Midbrain (tissue), 1 donor: Measurements from ENCODE around the gene MRPS18C.
A peak's percentile ranks its signal among the peaks of the same experiment; 100 is the strongest.
"Not testable (repeated sequence)": the region's sequence is repeated elsewhere in the genome, so short reads cannot be mapped to it uniquely, and the experiment has no call there.

Experiments used
- DNase-seq: peaks from one replicate; lab custom pipeline; 2025; lab: John Stamatoyannopoulos, UW

MRPS18C gene

DNA sequence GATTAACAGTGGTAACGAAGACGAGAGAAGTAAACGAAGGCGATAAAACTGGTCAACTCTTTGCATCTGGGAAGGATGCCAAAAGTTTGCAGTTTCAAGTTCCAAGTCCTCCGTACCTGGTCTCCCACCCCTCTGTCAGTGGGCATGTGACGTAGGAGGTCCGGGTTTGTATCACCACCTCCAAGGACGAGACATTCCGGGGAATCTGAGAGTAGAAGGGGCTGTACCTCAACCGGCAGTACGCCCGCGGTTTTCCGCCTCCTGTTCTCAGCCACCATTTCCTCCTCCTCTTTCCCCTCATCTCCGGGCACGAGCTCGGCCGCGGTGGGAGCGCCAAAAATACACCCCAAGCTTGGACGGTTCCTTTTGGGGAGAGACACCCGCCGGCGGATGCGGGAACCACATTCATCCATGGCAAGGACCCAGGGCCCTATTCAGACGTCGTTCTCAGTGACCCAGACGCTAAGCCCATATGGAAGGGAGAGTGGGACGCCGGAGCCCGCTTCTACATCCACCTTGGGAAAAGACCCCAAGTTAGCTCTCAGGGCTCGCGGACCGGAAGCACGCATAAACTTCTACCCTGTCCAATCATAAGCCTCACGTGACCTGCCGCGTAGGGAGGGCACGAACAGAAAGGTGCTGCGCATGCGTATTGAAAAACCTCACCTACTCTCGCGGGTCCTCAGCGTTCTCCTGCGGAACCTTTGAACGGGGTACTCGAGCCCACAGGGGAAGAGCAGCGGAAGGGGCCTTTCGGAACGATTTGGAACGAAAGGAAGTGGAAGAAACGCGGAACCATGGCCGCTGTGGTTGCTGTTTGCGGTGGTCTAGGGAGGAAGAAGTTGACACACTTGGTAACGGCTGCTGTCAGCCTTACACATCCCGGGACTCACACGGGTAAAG, at the start of gene MRPS18C, which contains the start of gene HELQ:
MRPS18C (plus strand) TSS at position 778 of the 903 bp plus-strand sequence; CDS start at position 798, 20 bp downstream.
HELQ (minus strand) TSS at position 543 of the 903 bp plus-strand sequence; CDS start at position 413, 130 bp downstream.
- peak; percentile 97 for DNase-seq

DNA sequence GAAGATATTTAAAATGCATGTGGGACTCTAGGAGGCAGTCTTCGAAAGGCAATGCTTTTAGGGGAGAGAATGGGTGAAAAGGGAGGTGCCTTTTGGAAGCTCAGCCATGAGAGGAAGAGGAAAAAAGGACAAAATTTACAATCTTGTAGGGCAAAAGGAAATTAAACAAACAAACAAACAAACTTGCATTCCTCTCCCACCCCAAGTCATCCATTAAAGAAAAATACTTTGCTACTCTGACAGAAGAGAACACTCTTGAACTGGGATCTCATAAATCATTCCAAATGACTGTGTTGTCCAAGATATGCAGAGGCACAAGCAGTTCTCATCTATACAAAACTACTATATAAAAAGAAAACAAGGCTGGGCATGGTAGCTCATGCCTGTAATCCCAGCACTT, 47.0 kb upstream of the MRPS18C start:
- DNase-seq: no peak

DNA sequence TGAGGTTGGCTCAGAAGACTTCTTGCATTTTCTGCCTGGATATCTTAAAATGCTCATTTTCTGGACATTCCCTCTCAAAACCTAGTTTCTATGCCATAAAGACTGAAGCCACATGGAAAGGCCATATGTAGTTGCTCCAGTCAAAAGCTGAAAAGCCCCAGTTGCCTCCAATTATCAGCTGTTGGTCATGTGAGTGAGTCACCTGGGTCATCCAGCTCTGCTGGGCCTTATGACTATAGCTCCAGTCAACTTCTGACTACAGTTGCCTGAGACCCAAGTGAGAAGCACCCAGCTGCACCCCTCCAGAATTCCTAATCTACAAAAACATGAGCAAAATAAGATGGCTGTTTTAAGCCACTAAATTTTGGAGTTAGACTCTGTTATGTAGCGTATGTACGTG, 42.2 kb upstream of the MRPS18C start:
- no peak for DNase-seq

DNA sequence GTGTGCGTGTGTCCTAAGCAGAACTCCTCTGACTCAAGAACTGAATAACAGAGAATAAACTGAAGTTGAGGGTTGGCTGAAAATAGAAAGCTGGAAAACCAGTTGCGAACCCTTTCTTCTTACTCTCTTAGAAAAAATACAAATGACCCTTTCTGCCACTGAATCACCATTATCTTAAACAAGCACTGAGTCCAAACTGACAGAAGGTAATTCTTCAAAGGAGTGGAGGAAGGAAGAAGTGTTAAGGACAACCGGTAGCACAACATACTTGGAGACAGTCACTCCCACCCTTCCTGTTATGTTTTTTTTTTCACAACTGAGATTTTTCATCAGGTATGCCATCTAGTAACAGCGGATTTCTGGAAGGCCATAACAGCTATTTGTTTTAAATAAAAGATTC, 38.3 kb upstream of the MRPS18C start:
- DNase-seq: no peak

DNA sequence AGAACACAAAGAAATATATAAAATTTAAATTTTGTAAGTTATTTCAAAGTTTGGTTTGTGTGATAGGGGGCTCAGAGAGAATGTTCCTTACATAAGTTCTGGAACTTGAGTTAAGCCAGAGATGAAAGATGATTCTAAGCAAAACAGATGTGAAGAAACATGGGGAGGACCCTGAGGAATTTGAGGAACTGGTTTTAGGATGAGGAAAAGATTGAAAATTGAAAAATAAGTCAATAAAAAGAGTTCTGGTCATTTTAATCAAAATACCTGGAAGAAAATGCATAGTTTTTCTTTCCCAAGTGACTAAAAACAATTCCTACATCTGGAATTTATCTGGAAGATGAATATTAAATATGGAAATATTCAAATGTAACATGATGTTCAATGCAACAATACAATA, 37.6 kb upstream of the MRPS18C start:
- no peak for DNase-seq

DNA sequence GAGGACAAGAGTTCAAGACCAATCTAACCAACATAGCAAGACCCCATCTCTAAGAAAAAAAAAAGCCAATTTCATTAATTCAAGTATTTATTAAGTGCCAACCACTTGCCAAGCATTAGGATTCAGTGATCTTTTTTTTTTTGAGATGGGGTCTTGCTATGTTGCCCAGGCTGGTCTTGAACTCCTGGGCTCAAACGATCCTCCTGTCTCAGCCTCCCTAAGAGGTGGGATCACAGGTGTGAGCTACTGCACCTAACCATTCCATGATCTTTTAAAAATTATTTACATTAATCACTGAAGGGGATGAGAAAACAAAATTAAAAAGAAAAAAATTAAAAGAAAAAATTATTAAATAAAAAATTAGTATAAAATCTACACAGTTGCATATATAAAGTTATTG, 24.7 kb upstream of the MRPS18C start:
- DNase-seq: no peak

DNA sequence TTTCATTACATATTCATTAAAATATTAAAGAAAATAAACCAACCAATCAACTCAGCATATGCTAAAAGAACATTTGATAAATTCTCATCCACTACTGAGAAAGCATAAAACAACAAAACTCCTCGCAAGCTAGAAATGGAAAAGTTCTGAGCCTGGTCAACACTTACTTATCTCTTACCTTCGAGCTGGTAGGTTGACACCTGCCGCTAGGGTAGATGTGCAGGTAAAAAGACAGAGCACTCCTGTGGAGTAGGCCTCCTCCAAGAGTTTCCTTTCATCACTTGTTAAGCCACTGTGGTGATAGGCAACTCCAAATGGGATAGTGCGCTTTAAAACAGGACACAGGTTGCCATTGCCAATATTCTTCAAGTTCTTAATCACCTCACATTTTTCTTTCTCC, 19.2 kb upstream of the MRPS18C start:
- no peak for DNase-seq

DNA sequence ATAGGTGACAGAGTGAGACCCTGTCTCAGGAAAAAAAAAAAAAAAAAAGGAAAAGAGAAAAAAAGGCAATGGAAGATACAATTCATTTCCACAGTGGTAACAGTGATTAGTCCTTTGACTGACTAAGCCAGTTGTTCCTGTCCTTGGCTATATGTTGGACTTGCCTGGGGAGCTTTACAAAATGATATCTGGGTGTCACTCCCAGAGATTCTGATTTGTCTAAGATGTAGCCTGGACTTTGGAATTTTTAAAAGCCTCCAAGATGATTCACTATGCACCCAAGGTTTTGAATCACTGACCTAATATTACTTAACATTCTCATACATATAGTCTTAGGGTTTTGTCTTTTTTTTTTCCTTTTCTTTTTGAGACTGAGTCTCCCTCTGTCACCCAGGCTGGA, 17.1 kb upstream of the MRPS18C start:
- DNase-seq: no peak

DNA sequence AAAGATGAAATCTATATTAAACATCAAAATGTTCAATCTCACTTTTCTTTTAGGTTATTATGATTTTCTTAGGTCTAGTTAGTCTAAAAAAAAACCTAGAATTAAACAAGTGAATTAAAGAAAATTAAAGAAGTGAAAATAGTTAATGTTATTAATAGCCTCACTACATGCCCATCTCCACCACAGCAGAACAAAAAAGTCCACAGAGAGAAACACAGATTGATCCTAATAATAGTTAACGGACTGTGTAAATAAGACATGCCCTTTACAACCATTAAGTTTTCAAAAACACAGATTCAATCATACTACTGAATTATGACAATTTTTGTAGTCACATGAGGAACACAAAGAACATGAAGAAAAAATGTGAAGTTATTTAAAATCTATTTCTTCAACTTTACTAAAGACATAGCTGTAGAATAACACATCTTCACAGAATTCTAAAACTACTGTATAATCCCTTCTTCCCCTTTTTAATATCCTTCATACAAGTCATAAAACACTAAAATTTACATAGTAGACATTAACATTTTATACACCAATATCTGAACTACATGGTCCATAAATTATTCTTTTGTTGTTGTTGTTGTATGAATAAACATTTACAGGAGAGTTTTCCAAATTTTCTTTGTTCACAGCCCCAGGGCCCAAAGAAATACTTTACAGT, 15.6 kb upstream of the MRPS18C start:
- no peak for DNase-seq

DNA sequence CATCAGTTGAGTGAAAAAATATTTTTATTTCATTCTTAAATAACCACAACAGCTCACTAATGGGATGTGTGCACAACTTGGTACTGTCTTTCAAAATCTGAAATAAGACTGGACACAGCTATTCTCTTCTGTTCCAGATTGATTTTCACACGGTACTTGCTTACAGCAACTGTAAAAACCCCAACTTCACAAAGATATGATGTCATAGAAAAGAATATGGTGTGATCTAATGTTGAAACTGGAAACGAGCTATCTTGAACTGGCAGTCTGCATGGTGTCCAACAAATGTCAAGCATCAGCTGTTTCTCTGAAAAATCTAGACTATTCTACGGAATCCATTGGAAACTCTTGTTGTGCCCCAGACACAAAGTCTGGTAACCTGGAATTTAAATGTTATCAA, 15.0 kb upstream of the MRPS18C start:
- no peak for DNase-seq

DNA sequence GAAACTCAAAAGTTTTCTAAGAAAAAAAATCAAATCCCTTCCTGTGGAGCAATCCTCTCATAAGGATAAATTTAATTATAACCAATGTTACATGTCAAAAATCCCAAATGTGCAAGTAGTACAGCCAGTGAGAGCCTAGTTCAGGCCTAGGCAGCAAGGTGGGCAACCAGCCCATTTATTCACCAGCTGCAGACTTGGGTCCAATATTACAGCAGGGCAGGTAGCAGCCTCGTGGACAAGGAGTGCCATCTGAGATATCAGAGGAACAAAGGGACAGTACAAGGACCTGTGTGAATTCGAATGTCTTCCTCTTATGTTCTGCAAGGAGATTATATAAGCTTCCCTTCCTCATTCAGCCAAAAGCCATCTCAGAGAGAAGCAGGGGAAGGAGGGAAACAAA, 6.8 kb upstream of the MRPS18C start:
- DNase-seq: no peak

DNA sequence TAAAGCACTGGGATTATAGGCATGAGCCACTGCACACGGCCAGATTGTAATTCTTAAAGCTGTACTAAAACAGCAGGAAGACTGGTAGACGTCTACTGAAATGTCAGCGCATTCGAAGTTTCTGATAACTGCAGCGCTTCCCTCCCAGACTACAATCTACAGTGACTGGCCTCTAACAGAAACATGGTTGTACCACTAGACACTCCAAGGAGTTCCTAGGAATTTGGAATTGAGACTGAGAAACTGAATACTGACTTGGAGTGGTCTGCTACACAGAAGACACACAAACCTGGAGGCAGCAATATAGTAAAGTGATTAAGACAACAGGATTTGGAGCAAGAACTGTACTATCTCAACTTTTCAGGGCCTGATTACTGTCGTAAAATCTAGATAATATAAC, 1.2 kb upstream of the MRPS18C start:
- no peak for DNase-seq

DNA sequence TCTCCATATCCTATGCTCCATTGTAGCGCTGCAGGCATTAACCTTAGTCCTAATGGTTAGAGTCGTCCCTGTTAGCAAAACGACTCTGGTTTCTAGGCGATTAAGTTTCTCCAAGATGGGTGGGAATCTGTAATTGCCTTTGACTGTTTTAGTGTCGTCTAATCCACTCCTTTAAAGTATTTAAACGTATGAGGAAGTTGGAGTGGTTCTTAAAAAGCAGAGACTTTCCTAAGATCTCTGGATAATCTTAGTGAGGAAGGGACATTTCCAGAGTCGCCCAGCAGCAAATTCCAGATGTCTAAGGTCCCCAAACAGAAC, 285 bp downstream of the MRPS18C start:
- DNase-seq: no peak

DNA sequence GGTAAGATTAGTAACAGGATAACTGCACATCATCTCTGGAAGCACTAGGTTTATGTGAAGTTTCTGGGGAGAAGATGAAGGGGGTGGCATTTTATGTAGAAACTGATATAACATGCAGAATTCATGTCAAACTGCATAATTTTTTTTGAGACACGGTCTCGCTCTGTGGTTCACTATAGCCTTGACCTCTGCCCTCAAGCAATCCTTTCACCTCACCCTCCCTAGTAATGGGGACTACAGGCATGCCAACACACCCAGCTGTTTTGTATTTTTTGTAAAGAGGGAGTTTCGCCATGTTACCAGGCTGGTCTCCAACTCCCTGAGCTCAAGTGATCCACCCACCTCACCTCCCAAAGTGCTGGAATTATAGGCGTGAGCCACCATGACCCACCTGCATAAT, 17.6 kb downstream of the MRPS18C start:
- DNase-seq: no peak

DNA sequence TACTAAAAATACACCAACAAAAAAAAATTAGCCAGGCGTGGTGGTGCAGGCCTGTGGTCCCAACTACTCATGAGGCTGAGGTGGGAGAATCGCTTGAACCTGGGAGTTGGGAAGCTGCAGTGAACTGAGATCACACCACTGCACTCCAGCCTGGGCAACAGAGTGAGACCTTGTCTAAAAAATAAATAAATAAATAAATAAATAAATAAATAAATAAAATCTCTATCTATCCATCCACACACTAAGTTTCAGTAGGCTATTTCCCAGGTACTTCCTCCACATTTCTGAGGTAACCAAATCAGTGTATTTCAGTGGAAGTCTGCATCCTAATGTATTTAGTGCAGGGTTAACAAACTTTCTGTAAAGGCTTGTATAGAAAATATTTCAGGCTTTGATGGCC, 18.1 kb downstream of the MRPS18C start:
- DNase-seq: no peak

DNA sequence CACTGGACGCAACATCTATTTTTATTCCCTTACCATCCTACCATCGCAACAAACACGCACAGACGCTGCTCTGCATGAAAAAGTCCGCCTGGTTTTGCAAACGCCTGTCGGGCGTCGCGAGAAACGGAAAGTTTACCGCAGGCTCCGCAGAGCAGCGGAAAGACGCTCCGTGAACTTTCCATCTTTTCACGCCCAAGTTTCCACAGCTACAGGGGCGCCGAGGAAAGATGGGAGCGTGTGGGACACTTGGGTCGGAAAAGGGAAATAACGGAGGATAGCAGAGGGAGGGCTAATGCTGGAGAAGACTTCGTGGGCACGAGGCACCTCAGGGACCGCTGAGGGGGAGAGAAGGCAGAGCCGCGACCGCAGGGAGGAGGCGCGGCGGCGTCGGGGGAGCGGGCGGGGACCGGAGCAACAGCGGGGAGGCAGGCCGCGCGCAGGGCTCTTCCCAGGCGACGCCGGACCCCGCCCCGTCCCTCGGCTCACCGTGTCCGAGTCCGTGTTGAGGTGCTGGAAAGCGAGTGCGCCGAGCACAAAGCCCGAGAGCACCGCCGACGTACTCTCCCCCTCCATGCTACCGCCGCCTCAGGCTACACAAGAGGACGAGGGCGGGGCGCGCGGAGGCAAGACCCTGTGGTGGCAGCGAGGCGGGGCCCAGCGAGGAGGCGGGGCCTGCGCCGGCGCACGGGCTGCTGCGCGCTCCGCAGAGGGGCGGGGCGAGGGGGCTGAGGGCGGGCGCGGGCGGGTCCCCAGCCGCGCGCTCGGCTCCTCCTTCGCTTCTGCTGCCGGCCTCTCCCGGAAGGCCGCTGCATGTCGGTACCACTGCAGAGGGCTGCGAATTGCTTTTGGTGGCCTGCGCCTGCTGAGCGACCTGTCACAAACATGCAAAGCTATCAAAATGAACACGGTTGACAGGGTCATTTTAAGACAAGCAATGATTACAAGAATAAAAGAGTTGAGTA, 28.9 kb downstream of the MRPS18C start, which contains the start of gene ABRAXAS1:
ABRAXAS1 (minus strand) TSS at position 601 of the 962 bp plus-strand sequence; CDS start at position 573, 28 bp downstream.
- DNase-seq: peak; percentile 92

DNA sequence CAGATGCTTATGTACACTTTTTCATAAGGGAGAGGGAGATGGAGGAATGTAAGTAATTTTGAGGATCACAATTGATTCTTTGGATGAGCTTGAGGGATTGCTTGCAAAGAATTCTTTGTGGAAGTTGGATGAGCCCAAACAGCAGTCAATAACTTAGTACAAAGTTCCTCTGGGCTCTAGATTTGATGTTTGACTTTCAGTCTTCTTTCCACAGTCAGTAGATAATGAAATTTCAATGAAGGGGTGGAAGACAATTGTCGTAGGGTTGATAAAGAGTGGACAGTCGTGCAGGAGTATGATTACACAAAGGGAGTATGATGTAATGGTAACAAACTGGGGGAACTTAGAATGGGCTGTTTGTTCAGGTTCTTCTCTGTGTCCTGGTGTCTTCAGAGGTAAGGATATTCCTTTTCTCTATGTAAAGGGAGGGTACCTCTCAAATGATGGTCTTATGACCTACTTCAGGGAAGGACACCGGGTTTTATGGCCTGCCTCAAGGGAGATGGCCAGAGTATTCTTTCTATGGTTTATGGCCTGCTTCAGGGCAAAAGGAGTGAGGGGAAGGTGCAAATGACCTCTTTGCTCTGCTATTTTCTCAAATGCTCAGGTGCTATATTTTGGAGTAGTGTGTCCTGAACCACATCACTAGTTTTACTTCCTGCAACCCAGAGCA, 30.7 kb downstream of the MRPS18C start:
- DNase-seq: no peak

DNA sequence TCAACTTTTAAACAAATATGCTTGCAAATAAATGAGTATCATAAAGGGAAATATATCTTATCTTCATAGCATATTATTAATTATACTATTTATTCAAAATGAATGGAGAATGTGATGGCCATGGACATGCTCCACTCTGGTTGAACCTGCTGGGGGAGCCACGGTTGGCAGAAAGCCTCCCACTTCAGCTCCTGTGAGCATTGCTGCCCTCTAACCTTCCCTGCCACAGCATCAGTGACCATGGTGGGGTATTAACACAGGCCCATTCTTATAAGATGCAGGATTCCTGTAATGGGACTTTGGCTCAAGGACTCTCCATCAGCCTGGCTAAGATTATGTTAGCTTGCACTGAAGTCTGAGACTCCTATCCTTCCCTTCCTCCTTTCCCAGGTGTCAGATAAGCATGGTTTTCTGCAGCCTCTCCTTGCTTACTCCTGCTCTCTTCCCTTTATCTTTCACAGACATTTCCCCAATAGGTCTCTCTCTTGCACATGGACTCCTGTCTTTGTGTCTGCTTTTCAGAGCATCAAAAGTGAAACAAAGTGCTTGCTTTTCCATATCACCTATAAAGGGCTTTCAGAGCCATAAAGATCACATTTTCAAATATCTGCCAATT, 34.0 kb downstream of the MRPS18C start:
- no peak for DNase-seq

DNA sequence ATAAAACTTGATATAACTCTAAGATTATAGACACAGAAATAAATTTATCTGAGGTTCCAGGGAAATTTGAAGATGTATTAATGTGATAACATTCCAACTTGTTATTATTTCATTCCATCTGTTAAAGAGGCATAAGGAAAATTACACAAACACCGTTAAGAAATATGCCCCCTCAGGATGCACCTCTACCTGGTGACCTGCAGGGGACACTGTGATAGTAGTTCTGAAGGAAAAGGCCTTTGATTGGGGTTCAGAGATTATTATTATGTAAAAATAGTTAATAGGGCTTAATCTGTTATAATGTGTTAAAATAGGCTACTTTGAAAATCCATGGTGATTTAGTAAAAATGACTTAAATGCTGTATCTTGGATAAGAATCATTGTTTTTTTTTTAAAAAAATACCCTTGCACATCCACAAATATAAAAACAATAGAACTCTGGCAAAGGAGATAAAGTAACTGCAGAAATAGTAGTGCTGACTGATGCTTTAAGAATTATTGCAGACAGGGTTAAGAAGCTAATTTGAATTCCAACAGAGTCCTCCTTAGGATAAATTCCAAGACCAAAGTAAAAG, 35.1 kb downstream of the MRPS18C start:
- no peak for DNase-seq

DNA sequence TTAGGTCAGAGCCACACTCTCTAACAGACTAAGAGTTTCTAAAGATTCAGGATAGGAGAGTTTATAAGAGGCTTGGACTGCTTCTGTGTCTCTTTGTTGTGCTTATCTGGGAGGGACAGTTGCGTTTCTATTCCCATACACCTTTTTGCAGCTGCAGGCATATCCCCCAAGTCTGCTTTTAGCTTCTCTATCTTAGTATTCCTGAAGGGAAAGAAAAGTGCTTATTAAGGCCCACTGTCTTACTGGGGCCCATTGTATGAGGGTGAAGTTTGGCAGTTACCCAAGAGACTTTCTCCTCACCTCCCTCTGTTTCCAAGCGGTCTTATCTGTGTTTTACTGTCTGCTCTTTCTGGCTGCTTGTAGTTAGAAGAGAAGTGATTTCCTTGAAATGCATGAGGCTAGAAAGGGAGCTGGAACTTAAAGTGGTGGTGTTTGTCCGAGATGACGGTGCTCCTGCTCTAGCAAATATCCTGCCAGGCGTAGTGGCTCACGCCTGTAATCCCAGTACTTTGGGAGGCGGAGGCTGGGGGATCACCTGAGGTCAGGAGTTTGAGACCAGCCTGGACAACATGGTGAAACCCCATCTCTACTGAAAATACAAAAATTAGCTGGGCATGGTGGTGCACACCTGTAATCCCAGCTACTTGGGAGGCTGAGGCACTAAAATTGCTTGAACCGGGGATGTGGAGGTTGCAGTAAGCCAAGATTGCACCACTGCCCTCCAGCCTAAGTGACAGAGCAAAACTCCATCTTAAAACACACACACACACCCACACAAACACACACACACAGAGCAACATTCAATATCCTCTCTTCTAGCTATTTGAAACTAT, 40.4 kb downstream of the MRPS18C start:
- not testable (repeated sequence) for DNase-seq
